OCI-LY3 (cell line): ENCODE measurements around the gene MZB1.

Experiments
- H2AFZ ChIP-seq: fragments of 200-600, 300-600 bp; shearing (Covaris generic); 2 replicates; pipeline ENCODE4 v1.6.0; 2014; ENCODE audit warnings: antibody characterized with exemption, low read depth, low read length
- H3K27ac ChIP-seq: fragments of 200-600, 300-600 bp; sonication (generic); 2 replicates; pipeline ENCODE4 v1.5.1; 2014; ENCODE audit warnings: mild to moderate bottlenecking, low read length, moderate library complexity, mixed read lengths
- H3K27me3 ChIP-seq: fragments of 200-600, 300-600 bp; sonication (generic); 2 replicates; pipeline ENCODE4 v1.6.1; 2014; ENCODE audit warnings: low read depth, low read length, mixed read lengths
- H3K36me3 ChIP-seq: fragments of 200-600, 300-600 bp; sonication (generic); replicated peaks from 2 replicates; pipeline ENCODE3; 2014; ENCODE audit warnings: low read depth, low read length, mixed read lengths
- H3K4me1 ChIP-seq: fragments of 300-600, 200-600 bp; sonication (generic); 2 replicates; pipeline ENCODE4 v1.6.1; 2014; ENCODE audit warnings: low read length, mixed read lengths
- H3K4me2 ChIP-seq: fragments of 200-600, 300-600 bp; sonication (generic); 2 replicates; pipeline ENCODE4 v1.6.1; 2014; ENCODE audit warnings: low read length, mixed read lengths
- H3K4me3 ChIP-seq: fragments of 300-600, 200-600 bp; sonication (generic); 2 replicates; pipeline ENCODE4 v1.5.1; 2014; ENCODE audit warnings: antibody characterized with exemption, mild to moderate bottlenecking, low read length, moderate library complexity
- H3K79me2 ChIP-seq: fragments of 300-600, 200-600 bp; shearing (Covaris generic); 2 replicates; pipeline ENCODE4 v1.6.1; 2014; ENCODE audit warnings: mild to moderate bottlenecking, low read length, mixed read lengths
- H3K9ac ChIP-seq: fragments of 300-600, 200-600 bp; shearing (Covaris generic); 2 replicates; pipeline ENCODE4 v1.6.0; 2014; ENCODE audit warnings: mild to moderate bottlenecking, low read length, moderate library complexity
- H3K9me3 ChIP-seq: fragments of 200-600, 300-600 bp; shearing (Covaris generic); 2 replicates; pipeline ENCODE4 v1.6.1; 2014; ENCODE audit warnings: low read length, mixed read lengths; ENCODE audit not compliant: insufficient read depth
- H4K20me1 ChIP-seq: fragments of 200-600, 300-600 bp; sonication (generic); 2 replicates; pipeline ENCODE4 v1.6.1; 2016; ENCODE audit warnings: low read length, mixed read lengths; ENCODE audit not compliant: insufficient read depth
- EZH2phosphoT487 ChIP-seq: fragments of 200-600 bp; shearing (Covaris generic); IDR thresholded peaks from 2 replicates; pipeline ENCODE4 v1.6.1; 2018; ENCODE audit warnings: antibody characterized with exemption, mixed run types, low read depth
- TF ChIP-seq, protein P1 (sequence below): fragments of 200-600, 300-600 bp; sonication (generic); IDR thresholded peaks from 2 replicates; pipeline ENCODE4 v1.5.1; 2014; ENCODE audit warnings: antibody characterized with exemption, low read length, low read depth

Gene MZB1

DNA sequence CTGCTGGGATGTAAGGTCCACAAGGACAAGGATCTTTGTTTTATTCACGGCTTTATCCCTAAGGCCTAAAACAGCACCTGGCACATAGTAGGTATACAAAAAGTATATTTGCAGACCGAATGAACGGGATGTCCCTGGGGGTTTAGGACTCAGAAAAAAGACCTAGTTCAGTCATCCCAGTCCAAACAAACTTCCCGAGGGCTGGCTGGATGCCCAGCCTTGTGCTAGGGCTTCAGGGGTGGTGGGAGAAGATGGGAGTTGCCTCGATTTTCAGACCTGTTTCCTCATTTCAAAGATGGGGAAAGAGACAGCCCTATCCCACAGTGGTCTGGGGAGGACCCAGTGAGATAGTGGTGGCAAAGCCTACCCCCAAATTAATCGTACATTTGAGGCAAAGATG is 8.2 kb upstream of the MZB1 start:
- Histone ChIP-seq H3K79me2 (peaks cover 10% of the 10 kb centered on the region), H3K4me1 (peaks cover 24% of the 10 kb centered on the region), H2AFZ (no peak overlapping the region), H3K4me2 (no peak overlapping the region), H3K4me3 (no peak overlapping the region), H3K27me3 (no peaks in the 10 kb centered on the region), H4K20me1 (no peaks in the 10 kb centered on the region), H3K9ac (no peak overlapping the region), H3K36me3 (peaks cover 2% of the 10 kb centered on the region), H3K9me3 (no peaks in the 10 kb centered on the region), H3K27ac (no peak overlapping the region)
- TF ChIP-seq EZH2phosphoT487: no peak
- TF ChIP-seq, protein P1, sequence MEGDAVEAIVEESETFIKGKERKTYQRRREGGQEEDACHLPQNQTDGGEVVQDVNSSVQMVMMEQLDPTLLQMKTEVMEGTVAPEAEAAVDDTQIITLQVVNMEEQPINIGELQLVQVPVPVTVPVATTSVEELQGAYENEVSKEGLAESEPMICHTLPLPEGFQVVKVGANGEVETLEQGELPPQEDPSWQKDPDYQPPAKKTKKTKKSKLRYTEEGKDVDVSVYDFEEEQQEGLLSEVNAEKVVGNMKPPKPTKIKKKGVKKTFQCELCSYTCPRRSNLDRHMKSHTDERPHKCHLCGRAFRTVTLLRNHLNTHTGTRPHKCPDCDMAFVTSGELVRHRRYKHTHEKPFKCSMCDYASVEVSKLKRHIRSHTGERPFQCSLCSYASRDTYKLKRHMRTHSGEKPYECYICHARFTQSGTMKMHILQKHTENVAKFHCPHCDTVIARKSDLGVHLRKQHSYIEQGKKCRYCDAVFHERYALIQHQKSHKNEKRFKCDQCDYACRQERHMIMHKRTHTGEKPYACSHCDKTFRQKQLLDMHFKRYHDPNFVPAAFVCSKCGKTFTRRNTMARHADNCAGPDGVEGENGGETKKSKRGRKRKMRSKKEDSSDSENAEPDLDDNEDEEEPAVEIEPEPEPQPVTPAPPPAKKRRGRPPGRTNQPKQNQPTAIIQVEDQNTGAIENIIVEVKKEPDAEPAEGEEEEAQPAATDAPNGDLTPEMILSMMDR: no peak

DNA sequence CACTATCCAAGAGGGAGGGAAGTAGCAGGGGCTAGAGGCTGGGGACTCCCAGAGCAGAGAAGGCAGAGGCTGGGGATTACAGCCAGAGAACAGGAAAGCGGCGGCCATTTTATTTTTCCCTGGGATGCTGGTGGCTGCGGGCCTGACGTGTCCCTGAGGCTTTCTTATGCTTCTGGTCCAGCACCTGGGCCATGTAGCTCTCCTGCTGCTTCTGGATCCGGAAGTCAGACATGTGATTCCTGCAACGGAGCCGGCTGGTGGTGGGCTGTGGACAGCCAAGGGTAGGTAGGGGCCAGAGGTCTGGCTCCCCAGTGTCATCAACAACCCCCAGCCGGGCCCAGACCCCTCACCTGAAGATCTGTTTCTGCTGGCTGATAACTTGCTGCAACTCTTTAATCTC is 7.0 kb upstream of the MZB1 start:
- Histone ChIP-seq H3K4me3 (no peak overlapping the region), H3K27ac (no peak overlapping the region), H3K4me2 (no peak overlapping the region), H3K27me3 (no peaks in the 10 kb centered on the region), H3K79me2 (peaks cover 10% of the 10 kb centered on the region), H4K20me1 (no peaks in the 10 kb centered on the region), H3K36me3 (peaks cover 2% of the 10 kb centered on the region), H2AFZ (no peak overlapping the region), H3K4me1 (peaks cover 20% of the 10 kb centered on the region), H3K9ac (no peak overlapping the region), H3K9me3 (no peaks in the 10 kb centered on the region)
- TF ChIP-seq EZH2phosphoT487: no peak
- TF ChIP-seq, protein P1: no peak

DNA sequence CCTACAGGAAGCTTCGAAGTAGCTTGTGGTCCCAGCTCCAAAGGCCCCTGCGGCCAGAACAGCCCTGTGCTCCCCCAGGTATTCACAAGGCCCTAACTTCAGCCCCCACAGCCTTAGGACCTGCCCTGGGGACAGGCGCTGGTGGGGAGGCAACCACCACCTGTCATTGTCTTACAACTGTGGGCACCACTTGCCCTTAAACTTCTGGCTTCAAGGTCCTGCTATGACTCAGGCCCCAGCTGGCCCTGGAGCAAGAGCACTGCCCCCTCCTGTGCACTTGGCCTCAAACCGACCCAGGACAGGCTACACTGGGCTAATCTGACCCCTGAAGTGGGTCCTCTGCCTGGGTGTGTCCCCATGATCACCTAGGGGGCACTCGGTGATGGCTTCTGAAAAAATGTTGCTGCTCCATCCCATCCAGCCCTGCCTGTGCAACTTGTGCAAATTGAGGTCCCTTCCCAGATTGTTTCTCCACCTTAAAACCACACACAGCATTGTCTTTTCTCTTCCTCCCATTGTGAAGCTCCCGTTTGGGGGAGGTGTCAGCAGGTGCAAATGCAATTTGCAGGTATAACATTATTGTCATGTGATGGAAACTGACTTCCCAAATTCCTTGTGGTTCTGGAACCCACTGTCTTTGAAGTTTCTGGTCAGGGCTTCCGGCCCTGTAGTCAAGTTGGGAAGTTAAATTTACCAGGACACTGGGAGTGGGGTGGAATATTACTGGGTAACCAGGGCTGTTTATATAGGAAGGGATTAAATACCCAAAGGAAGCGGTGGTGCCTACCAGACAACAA is 6.3 kb upstream of the MZB1 start:
- H3K9me3 ChIP-seq: no peaks in the 10 kb centered on the region
- H4K20me1 ChIP-seq: no peaks in the 10 kb centered on the region
- TF ChIP-seq, protein P1: no peak
- TF ChIP-seq EZH2phosphoT487: no peak
- H2AFZ ChIP-seq: no peak overlapping the region
- H3K4me3 ChIP-seq: no peak overlapping the region
- H3K27ac ChIP-seq: no peak overlapping the region
- H3K27me3 ChIP-seq: no peaks in the 10 kb centered on the region
- peaks cover 2% of the 10 kb centered on the region for H3K36me3 ChIP-seq
- no peak overlapping the region for H3K9ac ChIP-seq
- H3K4me1 ChIP-seq: peaks cover 26% of the 10 kb centered on the region
- no peak overlapping the region for H3K4me2 ChIP-seq
- H3K79me2 ChIP-seq: peaks cover 10% of the 10 kb centered on the region

DNA sequence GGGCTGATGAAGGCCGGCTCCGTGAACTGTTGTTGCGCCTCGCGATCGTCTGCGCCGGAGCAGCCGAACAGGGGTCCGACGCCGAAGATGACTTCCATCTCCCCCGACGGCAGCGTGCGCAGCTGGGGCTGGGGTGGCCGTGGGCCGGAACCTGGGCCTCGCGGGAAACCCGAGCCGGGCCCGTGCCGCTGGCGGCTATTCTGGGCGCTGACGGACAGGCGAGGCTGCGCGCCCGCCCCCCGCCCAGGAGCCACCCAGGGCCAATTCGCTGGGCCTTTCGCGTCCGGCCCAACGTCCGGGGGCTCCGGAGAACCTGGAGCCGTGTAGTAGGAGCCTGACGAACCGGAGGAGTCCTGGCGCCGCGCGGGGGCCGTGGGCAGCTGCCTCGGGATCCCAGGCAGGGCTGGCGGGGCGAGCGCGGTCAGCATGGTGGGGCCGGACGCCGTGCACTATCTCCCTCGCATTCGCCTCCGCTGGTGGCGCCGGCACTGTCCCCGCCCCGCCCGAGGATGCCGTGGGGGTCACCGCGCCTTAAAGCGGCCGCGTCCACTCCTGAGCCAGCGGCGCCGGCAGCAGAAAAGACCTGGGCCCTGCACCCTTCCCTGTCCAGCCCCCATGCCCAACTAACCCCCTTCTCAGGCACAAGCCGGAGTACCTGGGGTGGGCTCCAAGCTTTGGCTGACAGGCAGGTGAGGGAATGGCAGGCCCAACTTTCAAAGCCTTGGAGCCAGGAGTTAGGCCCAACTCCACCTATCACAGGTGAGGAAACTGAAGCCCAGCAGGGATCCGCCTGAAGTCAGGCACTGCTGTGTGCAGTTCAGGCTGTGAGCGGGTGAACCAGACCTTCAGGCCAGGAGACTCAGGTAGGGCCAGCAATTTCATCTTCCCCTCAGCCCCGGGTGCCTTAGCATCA is 5.2 kb upstream of the MZB1 start, which contains the start of gene PROB1:
TSS of gene PROB1 (minus strand) at position 451 of the 913 bp plus-strand sequence. CDS start at position 428, 23 bp downstream.
- peaks cover 10% of the 10 kb centered on the region for H3K79me2 ChIP-seq
- TF ChIP-seq, protein P1: no peak
- no peak for TF ChIP-seq EZH2phosphoT487
- H3K27ac ChIP-seq: no peak within 1 kb of the TSS

More for the DNA sequence above, 5.2 kb upstream of the MZB1 start, which contains the start of gene PROB1:
- no peak within 1 kb of the TSS for H3K9ac ChIP-seq
- H3K4me3 ChIP-seq: no peak within 1 kb of the TSS
- no peak within 1 kb of the TSS for H2AFZ ChIP-seq
- peaks cover 2% of the 10 kb centered on the region for H3K36me3 ChIP-seq
- H3K27me3 ChIP-seq: no peaks in the 10 kb centered on the region
- peaks cover 36% of the 10 kb centered on the region for H3K4me1 ChIP-seq
- no peaks in the 10 kb centered on the region for H4K20me1 ChIP-seq
- H3K9me3 ChIP-seq: no peaks in the 10 kb centered on the region
- H3K4me2 ChIP-seq: no peak within 1 kb of the TSS
